Measurements from ENCODE around the gene DNTTIP2.
"Not testable (repeated sequence)": the region's sequence is repeated elsewhere in the genome, so short reads cannot be mapped to it uniquely, and the experiment has no call there.

Gene DNTTIP2

DNA sequence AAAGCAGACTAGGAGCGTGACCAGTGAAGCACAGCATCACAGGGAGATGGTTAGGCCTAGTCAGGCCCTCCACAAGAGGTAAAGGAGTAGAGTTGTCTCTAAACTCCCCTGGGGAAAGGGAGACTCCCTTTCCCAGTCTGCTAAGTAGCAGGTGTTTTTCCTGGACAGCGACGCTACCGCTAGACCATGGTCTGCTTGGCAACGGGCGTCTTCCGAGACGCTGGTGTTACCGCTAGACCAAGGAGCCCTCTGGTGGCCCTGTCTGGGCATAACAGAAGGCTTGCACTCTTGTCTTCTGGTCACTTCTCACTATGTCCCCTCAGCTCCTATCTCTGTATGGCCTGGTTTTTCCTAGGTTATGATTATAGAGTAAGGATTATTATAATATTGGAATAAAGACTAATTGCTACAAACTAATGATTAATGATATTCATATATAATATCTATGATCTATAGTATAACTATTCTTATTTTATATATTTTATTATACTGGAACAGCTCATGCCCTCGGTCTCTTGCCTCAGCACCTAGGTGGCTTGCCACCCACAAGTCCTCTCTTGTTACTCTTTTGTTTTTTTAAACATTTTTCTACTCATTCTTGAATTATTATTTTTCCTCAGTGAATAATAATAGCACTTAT is 28.2 kb downstream of the DNTTIP2 start:
- not testable (repeated sequence) for H3K36me3 ChIP-seq (ENCODE audit: control insufficient read depth in 2 of 2, insufficient read depth in 2 of 2, low read length in 2 of 2); H3K9me3 ChIP-seq (ENCODE audit: control insufficient read depth in 2 of 2, low read length in 2 of 2); H3K4me1 ChIP-seq (ENCODE audit: control insufficient read depth, insufficient read depth, low read length); H3K27me3 ChIP-seq (ENCODE audit: control insufficient read depth in 1 of 2, insufficient read depth in 2 of 2, low read length in 2 of 2); H3K9ac ChIP-seq (ENCODE audit: low read length in 2 of 2); H3K27ac ChIP-seq (ENCODE audit: low read length)
- peak overlapping the region; percentile 35 to 44 for H3K4me3 ChIP-seq (ENCODE audit: low read length in 2 of 2)

DNA sequence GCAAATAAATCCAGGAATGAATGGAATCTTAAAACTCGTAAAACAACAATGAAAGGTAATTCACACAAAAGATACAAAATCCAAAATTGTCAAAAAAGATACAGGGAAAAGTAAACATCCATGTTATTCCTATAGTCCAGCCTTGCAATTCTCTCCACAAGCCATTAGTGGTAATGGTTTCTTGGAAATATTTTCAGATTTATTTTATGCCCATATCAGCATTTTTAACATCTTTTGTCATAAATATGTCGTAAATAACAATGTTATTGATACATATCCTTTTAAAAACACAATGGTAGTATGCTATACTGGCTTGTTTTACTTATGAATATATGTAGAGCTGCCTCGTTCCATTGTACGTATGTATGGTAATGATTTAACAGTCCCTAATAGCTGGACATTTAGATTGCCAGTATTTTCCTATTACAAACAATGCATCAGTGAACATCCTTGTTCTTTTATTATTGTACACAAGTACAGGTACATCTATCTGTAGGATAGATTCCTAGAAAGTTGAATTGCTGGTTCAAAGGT is 30.6 kb downstream of the DNTTIP2 start:
- peak overlapping the region; percentile 82 to 91 for H3K4me3 ChIP-seq (ENCODE audit: low read length in 2 of 2)
- H3K27ac ChIP-seq (ENCODE audit: low read length): peak overlapping the region; percentile 95
- H3K27me3 ChIP-seq (ENCODE audit: control insufficient read depth in 1 of 2, insufficient read depth in 2 of 2, low read length in 2 of 2): no peaks in the 10 kb centered on the region
- peak overlapping the region; percentile 86 to 92 for H3K9ac ChIP-seq (ENCODE audit: low read length in 2 of 2)
- H3K36me3 ChIP-seq (ENCODE audit: control insufficient read depth in 2 of 2, insufficient read depth in 2 of 2, low read length in 2 of 2): no peaks in the 10 kb centered on the region
- H3K9me3 ChIP-seq (ENCODE audit: control insufficient read depth in 2 of 2, low read length in 2 of 2): no peaks in the 10 kb centered on the region
- peaks cover 17% of the 10 kb centered on the region for H3K4me1 ChIP-seq (ENCODE audit: control insufficient read depth, insufficient read depth, low read length)

DNA sequence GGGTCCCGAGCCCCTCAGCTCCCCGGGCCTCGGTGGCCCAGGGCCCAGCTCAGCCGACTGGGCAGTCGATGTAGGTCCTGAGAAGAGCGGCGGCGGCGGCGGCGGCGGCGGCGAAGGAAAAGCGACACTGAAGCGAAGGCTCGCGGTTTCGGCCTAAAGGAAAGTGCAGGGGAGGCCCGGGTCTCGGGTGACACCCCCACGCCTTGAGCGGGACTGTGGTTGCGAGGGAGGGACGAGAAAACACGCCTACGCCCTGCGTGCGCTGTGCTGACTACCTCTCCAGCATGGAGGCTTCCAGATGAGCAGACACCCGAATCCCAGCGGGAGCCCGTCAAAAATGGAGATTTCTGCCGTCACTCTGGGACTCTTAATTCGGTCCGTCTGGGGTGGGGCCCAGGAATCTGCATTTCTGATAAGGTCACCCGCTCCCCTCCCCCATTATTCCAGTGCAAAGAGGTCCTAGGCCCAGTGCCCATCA is 31.2 kb downstream of the DNTTIP2 start:
- H3K4me3 ChIP-seq (ENCODE audit: low read length in 2 of 2): peak overlapping the region; percentile 82 to 91
- H3K27me3 ChIP-seq (ENCODE audit: control insufficient read depth in 1 of 2, insufficient read depth in 2 of 2, low read length in 2 of 2): no peaks in the 10 kb centered on the region
- H3K9ac ChIP-seq (ENCODE audit: low read length in 2 of 2): peak overlapping the region; percentile 86 to 92
- H3K4me1 ChIP-seq (ENCODE audit: control insufficient read depth, insufficient read depth, low read length): peaks cover 17% of the 10 kb centered on the region
- H3K36me3 ChIP-seq (ENCODE audit: control insufficient read depth in 2 of 2, insufficient read depth in 2 of 2, low read length in 2 of 2): no peaks in the 10 kb centered on the region
- H3K27ac ChIP-seq (ENCODE audit: low read length): peak overlapping the region; percentile 95
- H3K9me3 ChIP-seq (ENCODE audit: control insufficient read depth in 2 of 2, low read length in 2 of 2): no peaks in the 10 kb centered on the region

DNA sequence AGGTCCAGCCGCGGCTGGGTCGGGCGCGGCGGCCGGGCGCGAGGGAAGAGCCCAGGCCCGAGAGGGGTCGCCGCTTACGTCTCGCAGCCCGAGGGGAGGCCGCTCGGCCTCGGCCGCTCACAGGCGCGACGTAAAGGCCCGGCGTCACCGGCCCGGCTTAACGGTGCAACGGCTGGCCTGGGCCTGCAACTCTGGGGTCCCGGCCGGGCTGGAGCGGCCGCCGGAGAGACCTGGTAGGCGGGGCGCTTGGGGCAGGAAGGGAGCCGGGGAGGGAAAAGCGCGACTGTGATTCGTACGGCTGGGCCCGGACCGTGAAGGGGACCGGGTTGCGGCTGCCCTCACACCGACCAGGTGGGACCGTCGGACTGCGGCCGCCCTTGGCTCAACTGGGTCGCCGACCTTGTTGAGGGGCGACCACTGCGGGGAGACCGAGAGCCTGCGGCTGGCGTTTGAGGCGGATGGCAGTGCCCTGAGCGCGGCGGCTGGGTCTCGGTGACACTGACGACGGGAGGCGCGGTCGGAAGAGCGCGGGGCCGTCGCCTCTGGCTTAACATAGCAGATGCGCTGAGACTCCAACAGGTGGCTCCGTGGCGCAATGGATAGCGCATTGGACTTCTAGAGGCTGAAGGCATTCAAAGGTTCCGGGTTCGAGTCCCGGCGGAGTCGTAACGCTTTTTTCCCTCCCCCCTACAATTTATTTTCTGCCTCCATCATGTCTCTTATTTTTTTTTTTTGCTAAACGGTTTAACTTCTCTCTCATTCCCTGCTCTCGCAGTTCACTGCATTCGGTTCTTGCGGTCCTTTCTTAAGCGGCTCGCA is 31.8 kb downstream of the DNTTIP2 start:
- peak overlapping the region; percentile 86 to 92 for H3K9ac ChIP-seq (ENCODE audit: low read length in 2 of 2)
- H3K36me3 ChIP-seq (ENCODE audit: control insufficient read depth in 2 of 2, insufficient read depth in 2 of 2, low read length in 2 of 2): peaks cover 0 to 2% of the 10 kb centered on the region in 2 donors
- H3K4me3 ChIP-seq (ENCODE audit: low read length in 2 of 2): peak overlapping the region; percentile 82 to 91

DNA sequence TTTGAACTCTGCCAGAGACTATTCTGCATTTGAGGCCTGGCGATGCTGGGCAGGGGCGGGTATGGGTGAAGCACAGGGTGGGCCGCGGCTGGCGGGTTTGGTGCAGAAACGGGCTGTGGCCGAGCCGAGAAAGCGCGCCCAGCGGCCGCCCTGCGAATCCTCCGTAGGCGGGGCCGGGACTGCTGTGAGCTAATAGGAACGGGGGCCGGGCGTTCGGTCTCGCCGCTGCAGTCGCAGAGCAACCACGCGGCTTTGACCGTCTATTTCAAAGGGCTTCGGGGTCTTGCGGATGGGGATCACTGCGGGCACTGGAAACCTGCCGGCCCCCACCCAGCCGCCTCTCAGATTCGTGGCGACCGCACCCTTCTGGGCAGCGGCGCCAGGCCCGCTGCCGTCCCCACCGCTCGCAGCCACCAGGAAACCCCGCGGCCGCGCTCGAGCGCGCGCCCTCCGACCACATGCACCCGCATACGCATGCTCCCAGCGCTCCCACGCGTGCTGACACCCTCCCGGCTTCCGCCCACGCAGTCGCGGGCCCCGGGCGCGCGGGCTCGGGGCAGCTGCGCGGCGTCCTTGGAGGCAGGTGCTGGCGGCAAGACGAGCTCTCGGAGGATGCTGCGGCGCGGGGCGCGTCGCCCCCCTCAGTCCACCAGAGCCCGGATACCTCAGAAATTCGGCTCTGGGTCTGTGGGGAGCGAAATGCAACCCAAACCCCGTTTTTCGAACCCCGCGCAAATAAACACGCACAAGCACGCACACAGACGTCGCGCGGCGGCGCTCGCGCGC is 32.6 kb downstream of the DNTTIP2 start:
- Histone ChIP-seq H3K9me3 (ENCODE audit: control insufficient read depth in 2 of 2, low read length in 2 of 2) (no peaks in the 10 kb centered on the region), H3K4me1 (ENCODE audit: control insufficient read depth, insufficient read depth, low read length) (peaks cover 17% of the 10 kb centered on the region), H3K9ac (ENCODE audit: low read length in 2 of 2) (peak overlapping the region; percentile 86 to 92), H3K4me3 (ENCODE audit: low read length in 2 of 2) (peak overlapping the region; percentile 52 to 91), H3K27me3 (ENCODE audit: control insufficient read depth in 1 of 2, insufficient read depth in 2 of 2, low read length in 2 of 2) (no peaks in the 10 kb centered on the region), H3K36me3 (ENCODE audit: control insufficient read depth in 2 of 2, insufficient read depth in 2 of 2, low read length in 2 of 2) (peaks cover 0 to 2% of the 10 kb centered on the region in 2 donors), H3K27ac (ENCODE audit: low read length) (peak overlapping the region; percentile 95)

More for the DNA sequence above, 31.8 kb downstream of the DNTTIP2 start:
- Histone ChIP-seq H3K4me1 (ENCODE audit: control insufficient read depth, insufficient read depth, low read length) (peaks cover 17% of the 10 kb centered on the region), H3K27me3 (ENCODE audit: control insufficient read depth in 1 of 2, insufficient read depth in 2 of 2, low read length in 2 of 2) (no peaks in the 10 kb centered on the region), H3K27ac (ENCODE audit: low read length) (peak overlapping the region; percentile 95), H3K9me3 (ENCODE audit: control insufficient read depth in 2 of 2, low read length in 2 of 2) (no peaks in the 10 kb centered on the region)

DNA sequence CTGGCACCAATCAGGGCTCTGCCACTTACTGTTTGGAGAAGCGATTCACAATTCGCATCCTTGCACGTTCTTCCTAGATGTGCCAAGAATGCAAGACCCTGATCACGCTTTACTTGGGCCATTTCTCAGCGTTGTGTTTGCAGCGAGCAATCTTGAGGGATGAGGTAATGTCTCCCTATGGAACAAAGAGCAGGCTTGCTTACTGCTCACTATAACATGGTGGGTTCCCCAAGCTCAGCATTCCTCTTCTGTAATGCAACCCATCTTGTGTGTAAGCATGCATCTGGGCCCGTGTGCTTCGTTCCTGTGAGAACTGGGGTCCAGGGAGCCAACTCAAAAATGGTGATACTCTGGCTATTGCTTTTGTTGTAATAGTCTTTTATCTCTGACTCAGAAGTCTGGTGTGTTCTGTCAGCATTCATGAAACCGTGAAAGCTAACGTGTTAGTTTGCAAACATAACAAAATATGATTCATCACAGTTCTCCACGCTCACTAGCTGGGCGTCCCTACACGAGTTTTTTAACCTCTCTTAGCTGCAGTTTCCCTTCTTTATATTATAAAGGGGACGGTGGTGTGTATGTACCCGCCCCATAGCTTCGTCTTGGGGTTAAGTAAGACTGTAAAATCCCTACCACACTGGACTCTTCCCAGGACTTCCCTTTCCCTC is 33.3 kb downstream of the DNTTIP2 start:
- peaks cover 17% of the 10 kb centered on the region for H3K4me1 ChIP-seq (ENCODE audit: control insufficient read depth, insufficient read depth, low read length)
- H3K27ac ChIP-seq (ENCODE audit: low read length): peak overlapping the region; percentile 95
- peak overlapping the region; percentile 86 to 92 for H3K9ac ChIP-seq (ENCODE audit: low read length in 2 of 2)
- H3K9me3 ChIP-seq (ENCODE audit: control insufficient read depth in 2 of 2, low read length in 2 of 2): no peaks in the 10 kb centered on the region
- peak overlapping the region; percentile 52 to 91 for H3K4me3 ChIP-seq (ENCODE audit: low read length in 2 of 2)
- no peaks in the 10 kb centered on the region for H3K27me3 ChIP-seq (ENCODE audit: control insufficient read depth in 1 of 2, insufficient read depth in 2 of 2, low read length in 2 of 2)
- H3K36me3 ChIP-seq (ENCODE audit: control insufficient read depth in 2 of 2, insufficient read depth in 2 of 2, low read length in 2 of 2): peaks cover 0 to 2% of the 10 kb centered on the region in 2 donors

DNA sequence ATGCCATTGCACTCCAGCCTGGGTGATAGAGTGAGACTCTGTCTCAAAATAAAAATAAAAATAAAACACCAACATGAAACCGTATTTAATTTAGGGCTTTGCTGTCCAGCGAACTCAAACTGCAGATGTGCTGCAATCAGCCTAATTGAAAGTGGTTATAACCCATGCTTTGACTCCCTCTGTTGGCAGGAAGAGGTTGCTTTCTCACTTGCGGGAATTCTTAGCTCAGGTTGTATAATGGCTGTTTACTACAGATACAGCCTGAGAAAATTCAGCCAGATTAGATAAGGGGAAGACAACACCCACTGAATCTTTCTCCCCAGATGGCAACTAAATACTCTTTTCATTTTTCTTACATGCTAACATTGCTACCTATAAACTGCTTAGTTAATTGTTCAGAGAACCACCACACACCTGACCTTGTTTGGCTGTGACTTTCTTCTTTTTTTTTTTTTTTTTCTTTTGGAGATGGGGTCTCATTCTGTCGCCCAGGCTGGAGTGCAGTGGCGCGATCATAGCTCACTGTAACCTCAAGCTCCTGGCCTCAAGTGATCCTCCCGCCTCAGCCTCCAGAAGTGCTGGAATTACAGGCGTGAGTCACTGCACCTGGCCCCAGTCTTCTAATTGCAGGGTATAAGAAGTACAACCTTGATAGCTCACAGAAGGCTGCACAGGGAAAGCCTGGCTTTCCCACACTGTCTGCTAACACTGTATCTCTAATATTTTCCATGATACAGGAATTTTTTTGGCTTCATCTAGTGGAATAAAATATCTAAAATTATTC is 34.6 kb downstream of the DNTTIP2 start:
- no peak overlapping the region for H3K4me3 ChIP-seq (ENCODE audit: low read length in 2 of 2)
- H3K36me3 ChIP-seq (ENCODE audit: control insufficient read depth in 2 of 2, insufficient read depth in 2 of 2, low read length in 2 of 2): peaks cover 0 to 2% of the 10 kb centered on the region in 2 donors
- H3K27me3 ChIP-seq (ENCODE audit: control insufficient read depth in 1 of 2, insufficient read depth in 2 of 2, low read length in 2 of 2): no peaks in the 10 kb centered on the region
- H3K9me3 ChIP-seq (ENCODE audit: control insufficient read depth in 2 of 2, low read length in 2 of 2): no peaks in the 10 kb centered on the region
- H3K4me1 ChIP-seq (ENCODE audit: control insufficient read depth, insufficient read depth, low read length): peaks cover 17% of the 10 kb centered on the region
- H3K9ac ChIP-seq (ENCODE audit: low read length in 2 of 2): peak overlapping the region in 1 of 2 donors; percentile 34
- H3K27ac ChIP-seq (ENCODE audit: low read length): peak overlapping the region; percentile 25

DNA sequence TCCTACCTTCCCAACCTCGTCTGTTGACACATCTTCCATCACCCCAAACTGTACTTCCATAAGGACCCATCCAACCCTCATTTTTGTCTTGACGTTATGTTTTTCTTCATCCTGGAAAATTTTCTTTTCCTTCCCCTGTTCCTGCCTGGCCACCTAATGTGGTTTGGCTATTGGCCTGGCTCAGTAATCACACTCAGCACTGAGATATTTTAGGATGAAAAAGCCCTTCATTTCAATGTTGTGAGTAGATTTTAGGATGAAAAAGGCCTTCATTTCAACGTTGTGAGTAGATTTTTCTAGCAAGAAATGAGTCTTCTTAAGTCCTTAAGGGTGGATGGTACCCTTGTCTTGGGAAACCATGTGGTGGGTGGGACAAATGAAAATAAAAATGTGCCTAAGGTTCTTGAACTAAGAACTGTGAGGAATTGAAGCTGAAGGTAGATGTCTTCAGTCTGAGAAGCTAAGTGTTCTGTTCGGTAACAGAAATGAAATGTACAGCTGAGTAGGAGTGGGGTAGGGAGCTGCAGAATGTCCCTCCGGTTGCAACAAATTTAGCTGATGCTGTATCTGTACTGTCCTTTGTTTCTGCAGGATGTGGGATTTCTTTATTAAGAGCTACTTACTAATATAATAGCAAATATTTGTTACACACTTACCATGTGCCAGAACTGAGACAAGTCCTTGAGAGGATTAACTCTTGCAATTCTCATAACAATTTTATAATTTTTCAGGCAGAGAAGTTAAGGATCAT is 36.1 kb downstream of the DNTTIP2 start:
- H3K9me3 ChIP-seq (ENCODE audit: control insufficient read depth in 2 of 2, low read length in 2 of 2): no peaks in the 10 kb centered on the region
- H3K27ac ChIP-seq (ENCODE audit: low read length): no peak overlapping the region
- no peak overlapping the region for H3K4me3 ChIP-seq (ENCODE audit: low read length in 2 of 2)
- peaks cover 0 to 2% of the 10 kb centered on the region in 2 donors for H3K36me3 ChIP-seq (ENCODE audit: control insufficient read depth in 2 of 2, insufficient read depth in 2 of 2, low read length in 2 of 2)
- peaks cover 14% of the 10 kb centered on the region for H3K4me1 ChIP-seq (ENCODE audit: control insufficient read depth, insufficient read depth, low read length)
- no peak overlapping the region for H3K9ac ChIP-seq (ENCODE audit: low read length in 2 of 2)
- no peaks in the 10 kb centered on the region for H3K27me3 ChIP-seq (ENCODE audit: control insufficient read depth in 1 of 2, insufficient read depth in 2 of 2, low read length in 2 of 2)

DNA sequence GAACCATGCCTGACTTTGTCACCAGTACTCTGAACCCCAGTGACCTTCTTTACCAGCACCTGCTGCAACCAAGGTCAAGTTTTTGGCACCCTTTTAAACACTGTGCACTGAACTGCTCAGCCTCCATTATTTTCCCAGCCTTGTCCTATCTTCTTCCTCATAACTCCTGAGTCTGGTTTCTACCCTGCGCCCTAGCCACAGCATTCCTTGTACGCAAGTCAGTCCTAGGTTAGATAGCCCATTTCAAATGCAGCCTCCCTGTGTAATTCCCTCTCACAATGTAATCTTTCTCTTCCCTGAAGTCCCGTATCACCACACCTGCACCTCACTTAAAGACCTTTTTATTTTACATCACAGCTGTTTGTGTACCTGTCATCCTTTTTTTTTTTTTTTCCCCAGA is 37.2 kb downstream of the DNTTIP2 start:
- H3K9ac ChIP-seq (ENCODE audit: low read length in 2 of 2): no peak overlapping the region
- H3K9me3 ChIP-seq (ENCODE audit: control insufficient read depth in 2 of 2, low read length in 2 of 2): no peaks in the 10 kb centered on the region
- H3K27me3 ChIP-seq (ENCODE audit: control insufficient read depth in 1 of 2, insufficient read depth in 2 of 2, low read length in 2 of 2): no peaks in the 10 kb centered on the region
- peaks cover 14% of the 10 kb centered on the region for H3K4me1 ChIP-seq (ENCODE audit: control insufficient read depth, insufficient read depth, low read length)
- no peak overlapping the region for H3K4me3 ChIP-seq (ENCODE audit: low read length in 2 of 2)
- no peak overlapping the region for H3K27ac ChIP-seq (ENCODE audit: low read length)
- peaks cover 0 to 3% of the 10 kb centered on the region in 2 donors for H3K36me3 ChIP-seq (ENCODE audit: control insufficient read depth in 2 of 2, insufficient read depth in 2 of 2, low read length in 2 of 2)

All from stomach smooth muscle (tissue), 2 donors.